ENCODE results near the gene APBA2.

The APBA2 gene

DNA sequence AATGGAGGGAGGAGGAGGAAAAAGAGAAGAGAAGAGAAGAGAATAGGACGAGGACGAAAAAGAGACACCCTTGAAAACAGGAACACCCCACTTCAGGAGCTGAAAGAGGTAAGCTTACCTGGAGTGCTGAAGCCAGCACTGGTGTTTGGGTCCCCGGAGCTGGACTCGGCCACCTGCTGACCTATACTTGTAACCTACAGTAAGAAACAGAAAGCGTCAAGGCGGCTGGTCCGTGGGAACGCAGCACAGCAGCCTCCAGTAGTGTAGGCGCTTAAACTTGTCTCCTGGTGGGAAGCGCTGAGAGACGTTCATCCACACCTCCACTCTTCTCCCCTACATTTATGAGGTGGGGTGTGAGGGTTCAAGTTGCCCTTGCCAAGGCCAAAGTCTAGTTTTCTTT lies 242.9 kb downstream of the APBA2 start:
- DNase-seq = no peak

- DNase-seq = no peak
Observed at GRCh38 chr15:29129221-29129620, 243.4 kb downstream of the APBA2 start.

DNA sequence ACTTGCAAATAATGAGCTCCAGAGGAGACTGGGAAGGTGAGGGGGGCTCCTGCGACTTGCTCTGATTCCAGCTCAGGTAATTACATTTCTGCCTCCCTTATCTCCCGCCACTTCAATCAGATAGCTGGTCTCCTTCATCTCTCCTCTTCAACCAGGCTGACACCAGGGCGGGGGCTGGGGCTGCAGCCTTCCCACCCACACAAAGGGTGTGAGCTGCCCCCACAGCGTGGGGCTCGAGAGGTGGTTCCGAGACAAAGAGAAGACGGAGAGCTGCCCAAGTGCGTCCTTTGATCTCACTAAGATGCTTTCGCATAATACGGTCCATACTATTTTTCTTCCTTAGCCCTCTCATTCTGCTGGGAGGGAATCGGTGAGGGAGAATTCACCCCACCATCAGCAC lies 244.2 kb downstream of the APBA2 start:
- no peak for DNase-seq

GRCh38 chr15:29130476-29130875 lies 244.7 kb downstream of the APBA2 start:
- no peak for DNase-seq

DNA sequence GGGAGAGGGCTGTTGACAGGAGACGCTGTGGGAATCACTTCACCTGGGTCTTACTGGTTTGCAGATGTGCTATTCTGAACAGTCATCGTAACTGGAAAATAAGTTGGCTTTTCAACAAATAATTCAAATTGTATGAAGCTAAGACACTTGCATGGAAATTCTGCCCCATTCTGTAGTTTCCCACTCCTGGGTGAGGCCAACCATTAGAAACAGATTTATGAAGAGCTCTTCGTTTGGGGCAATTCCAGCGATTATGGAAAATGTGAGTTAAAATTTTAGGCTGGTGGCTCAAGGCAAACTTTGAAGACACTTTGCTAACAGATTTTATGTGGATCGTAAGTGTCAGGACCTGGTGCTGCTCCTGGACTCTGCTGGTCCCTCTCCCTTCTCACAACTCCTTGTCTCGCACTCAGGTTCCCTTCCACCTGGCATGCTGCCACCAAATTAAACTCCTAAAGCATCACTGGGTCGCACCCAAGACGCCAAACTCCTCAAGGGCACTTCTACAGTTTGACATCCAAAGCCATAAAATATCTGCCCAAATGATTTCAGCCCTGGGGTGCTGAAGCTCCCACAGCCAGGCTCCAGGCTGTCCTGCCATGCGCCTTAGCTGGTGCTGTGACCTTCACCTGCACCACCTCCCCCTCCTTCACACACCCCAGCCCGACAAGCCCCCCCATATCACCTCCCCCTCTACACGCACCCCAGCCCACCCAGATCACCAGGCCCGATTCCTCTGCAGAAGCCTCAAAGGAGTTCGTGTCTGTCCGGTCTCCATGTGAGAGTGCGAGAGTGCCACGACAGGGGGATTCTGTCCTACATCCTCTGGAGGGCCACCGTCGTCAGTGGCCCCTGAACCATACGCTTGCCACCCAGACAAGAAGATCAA lies 245.4 kb downstream of the APBA2 start:
- no peak for DNase-seq

GRCh38 chr15:29131840-29132420 lies 246.2 kb downstream of the APBA2 start:
- no peak for DNase-seq

- no peak for DNase-seq
Observed at GRCh38 chr15:29132735-29133181, 247.0 kb downstream of the APBA2 start.

DNA sequence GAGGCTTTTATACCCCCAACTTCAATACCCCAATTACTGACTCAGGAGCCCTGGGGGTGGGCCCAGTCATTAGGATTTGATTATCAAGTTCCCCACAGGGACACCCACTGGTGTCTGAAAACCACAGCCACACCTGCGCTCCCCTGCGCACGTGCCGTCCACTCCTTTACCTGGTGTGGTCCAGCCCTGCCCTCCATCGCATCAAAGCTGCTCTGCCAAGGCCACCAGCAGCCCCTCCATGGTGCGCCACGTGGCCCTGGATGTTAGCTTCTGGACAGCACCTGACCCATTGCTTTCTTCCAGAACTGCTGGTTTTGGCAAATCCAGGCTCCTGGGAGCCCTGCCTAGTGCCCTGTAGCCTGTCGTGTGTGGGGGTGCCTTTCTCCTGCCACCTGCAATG lies 247.5 kb downstream of the APBA2 start:
- DNase-seq = no peak

DNA sequence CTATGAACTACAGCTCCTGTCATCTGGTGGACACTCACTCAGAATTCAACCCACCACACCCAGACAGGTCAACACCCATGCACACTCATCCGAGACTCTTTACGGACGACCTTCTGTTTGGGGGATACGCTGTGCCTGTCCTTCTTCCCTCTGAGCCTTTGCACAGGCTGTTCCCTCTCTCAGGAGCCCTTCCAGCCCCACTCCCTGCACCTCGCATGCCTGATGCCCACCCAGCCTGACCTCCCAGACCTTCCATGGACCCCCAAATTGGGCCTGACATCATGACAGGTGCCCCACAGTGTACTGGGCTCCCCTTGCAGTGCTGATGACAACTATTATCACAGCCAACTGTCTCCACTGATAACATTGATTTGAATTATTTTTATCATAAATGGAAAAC lies 248.0 kb downstream of the APBA2 start:
- DNase-seq = no peak

DNA sequence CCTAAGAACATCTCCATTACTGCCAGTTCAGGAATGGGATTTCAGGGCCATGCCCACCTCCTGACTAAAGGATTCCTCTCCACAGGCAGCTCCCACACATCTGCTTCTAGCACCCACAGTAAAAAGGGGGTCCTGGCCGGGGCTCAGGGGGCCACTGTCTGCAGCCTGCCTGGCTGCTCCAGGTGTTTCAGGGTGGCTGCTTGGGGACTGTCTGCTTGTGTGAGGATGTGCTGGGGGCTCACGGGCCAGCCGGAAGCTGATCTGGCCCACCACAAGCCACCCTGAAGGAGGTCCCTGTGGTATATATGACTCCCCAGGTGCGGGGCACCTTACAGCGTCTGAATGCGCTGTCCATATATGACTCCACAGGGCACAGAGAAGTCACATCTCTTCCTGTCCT lies 248.5 kb downstream of the APBA2 start:
- DNase-seq = no peak

GRCh38 chr15:29134641-29135308 lies 249.0 kb downstream of the APBA2 start:
- DNase-seq = no peak

GRCh38 chr15:29135309-29135657 lies 249.5 kb downstream of the APBA2 start:
- no peak for DNase-seq

GRCh38 chr15:29135702-29136646 lies 250.2 kb downstream of the APBA2 start:
- DNase-seq = no peak

DNA sequence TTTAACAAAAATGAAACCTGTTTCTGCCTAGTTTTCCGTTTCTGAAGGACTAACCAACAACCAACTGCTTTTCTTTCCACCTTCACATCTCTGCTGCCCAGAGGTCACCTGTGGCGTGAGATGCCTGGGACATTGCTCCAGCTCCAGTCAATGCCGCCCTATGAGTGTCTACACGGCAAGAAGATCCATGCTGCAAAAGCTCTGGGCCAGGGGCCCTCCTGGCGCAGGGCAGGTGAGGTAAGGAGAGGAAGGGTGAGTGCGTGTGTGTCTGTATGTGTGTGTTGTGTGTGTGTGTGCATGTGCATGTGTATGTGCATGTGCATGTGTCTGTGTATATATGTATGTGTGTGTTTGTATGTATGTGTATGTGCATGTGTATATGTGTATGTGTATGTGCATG lies 252.5 kb downstream of the APBA2 start:
- no peak for DNase-seq

- no peak for DNase-seq
Observed at GRCh38 chr15:29139072-29139471, 253.3 kb downstream of the APBA2 start.

DNA sequence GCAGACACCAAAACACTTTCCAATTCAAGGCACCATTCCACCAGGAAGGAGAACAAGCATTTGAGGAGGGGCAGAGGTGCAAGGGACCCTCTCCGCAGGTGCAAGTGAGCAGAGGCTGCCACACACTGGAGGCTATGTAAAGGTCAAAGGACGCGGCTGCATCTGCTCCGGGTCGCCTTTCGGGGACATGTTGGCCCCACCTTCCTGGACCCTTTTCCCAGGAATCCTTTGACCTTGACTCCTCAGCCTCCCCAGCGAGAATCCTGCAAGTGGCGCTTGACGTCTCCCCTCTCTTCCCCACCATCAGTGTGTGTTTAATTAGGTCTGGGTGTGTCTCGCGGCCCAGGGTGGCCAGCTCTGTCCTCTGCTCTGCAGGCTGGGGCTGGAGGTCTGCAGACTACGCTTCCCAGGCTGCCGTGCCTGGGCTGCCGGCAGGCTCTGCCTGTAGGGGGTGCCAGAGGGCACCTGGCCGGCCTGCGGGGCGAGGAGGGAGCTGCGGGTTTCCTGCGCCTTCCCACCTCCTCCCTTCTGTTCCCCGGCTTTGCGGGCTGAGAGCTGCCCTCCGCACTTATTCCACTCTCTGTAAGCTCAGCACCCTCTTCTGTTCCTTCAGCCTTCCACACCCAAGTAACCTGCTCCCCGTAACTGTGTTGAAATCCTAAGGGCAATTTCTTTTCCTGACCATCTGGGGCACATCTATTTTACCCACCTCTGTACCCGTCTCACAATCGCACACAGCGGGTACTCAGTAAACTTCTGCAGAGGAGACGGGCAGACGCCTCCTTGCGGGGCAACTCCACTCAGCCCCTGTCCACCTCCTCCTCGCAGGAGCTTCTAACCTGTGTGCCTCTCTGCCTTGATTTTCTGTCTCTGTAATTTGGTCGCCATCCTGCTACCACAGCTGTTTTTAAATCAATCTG lies 254.0 kb downstream of the APBA2 start:
- no peak for DNase-seq

GRCh38 chr15:29140475-29141307 lies 254.9 kb downstream of the APBA2 start:
- DNase-seq = no peak

DNA sequence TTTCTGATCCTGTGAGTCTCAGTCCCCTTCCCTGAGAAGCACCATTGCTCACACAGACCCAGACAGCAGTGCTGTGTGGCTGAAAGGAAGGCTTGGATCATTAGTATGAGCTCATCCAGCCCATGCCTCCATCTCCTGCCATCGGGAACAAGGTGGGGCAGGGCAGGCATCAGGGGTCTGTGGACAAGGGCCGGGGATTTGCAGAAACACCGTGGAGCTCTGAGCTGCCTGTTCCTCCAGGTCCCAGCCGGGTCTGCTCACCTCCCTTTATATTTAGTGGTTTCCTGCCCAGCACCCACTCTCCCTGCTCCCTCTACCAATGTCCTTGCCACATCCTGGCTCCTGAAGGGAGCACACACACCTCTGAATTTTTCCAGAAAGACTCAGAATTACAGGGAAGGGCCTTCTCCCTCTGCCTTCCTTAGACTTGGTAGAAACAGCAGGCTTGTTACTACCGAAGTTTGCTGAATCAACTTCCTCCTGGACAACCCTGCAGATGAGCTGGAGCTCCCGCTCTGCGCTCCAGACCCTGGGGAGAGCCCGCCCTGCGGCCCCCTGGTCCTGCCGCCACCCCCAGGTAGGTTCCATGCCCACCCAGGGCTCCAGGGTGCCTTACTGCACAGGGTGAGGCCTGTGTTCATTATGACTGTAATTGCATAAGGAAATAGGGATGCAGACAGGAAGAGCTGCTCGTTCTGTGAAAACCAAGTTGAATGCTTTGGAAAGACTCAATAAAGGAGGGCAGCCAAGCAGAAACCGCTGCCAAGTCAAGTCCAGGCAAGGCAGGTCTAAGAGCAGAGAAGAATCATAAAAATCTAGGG lies 255.7 kb downstream of the APBA2 start:
- no peak for DNase-seq

- no peak for DNase-seq
Observed at GRCh38 chr15:29142129-29142747, 256.5 kb downstream of the APBA2 start.

All from NCI-H1105 treated with DMSO at 0.1 percent for 48 hours (cell line).